OCI-LY3 (cell line): ENCODE results near the gene YLPM1.

Experiments used
- H2AFZ ChIP-seq: fragments of 200-600, 300-600 bp; shearing (Covaris generic); 2 replicates; pipeline ENCODE4 v1.6.0; 2014; ENCODE audit warnings: antibody characterized with exemption, low read depth, low read length
- H3K27ac ChIP-seq: fragments of 200-600, 300-600 bp; sonication (generic); 2 replicates; pipeline ENCODE4 v1.5.1; 2014; ENCODE audit warnings: mild to moderate bottlenecking, low read length, moderate library complexity, mixed read lengths
- H3K27me3 ChIP-seq: fragments of 200-600, 300-600 bp; sonication (generic); 2 replicates; pipeline ENCODE4 v1.6.1; 2014; ENCODE audit warnings: low read depth, low read length, mixed read lengths
- H3K36me3 ChIP-seq: fragments of 200-600, 300-600 bp; sonication (generic); replicated peaks from 2 replicates; pipeline ENCODE3; 2014; ENCODE audit warnings: low read depth, low read length, mixed read lengths
- H3K4me1 ChIP-seq: fragments of 300-600, 200-600 bp; sonication (generic); 2 replicates; pipeline ENCODE4 v1.6.1; 2014; ENCODE audit warnings: low read length, mixed read lengths
- H3K4me2 ChIP-seq: fragments of 200-600, 300-600 bp; sonication (generic); 2 replicates; pipeline ENCODE4 v1.6.1; 2014; ENCODE audit warnings: low read length, mixed read lengths
- H3K4me3 ChIP-seq: fragments of 300-600, 200-600 bp; sonication (generic); 2 replicates; pipeline ENCODE4 v1.5.1; 2014; ENCODE audit warnings: antibody characterized with exemption, mild to moderate bottlenecking, low read length, moderate library complexity
- H3K79me2 ChIP-seq: fragments of 300-600, 200-600 bp; shearing (Covaris generic); 2 replicates; pipeline ENCODE4 v1.6.1; 2014; ENCODE audit warnings: mild to moderate bottlenecking, low read length, mixed read lengths
- H3K9ac ChIP-seq: fragments of 300-600, 200-600 bp; shearing (Covaris generic); 2 replicates; pipeline ENCODE4 v1.6.0; 2014; ENCODE audit warnings: mild to moderate bottlenecking, low read length, moderate library complexity
- H3K9me3 ChIP-seq: fragments of 200-600, 300-600 bp; shearing (Covaris generic); 2 replicates; pipeline ENCODE4 v1.6.1; 2014; ENCODE audit warnings: low read length, mixed read lengths; ENCODE audit not compliant: insufficient read depth
- H4K20me1 ChIP-seq: fragments of 200-600, 300-600 bp; sonication (generic); 2 replicates; pipeline ENCODE4 v1.6.1; 2016; ENCODE audit warnings: low read length, mixed read lengths; ENCODE audit not compliant: insufficient read depth
- CTCF ChIP-seq: fragments of 200-600, 300-600 bp; sonication (generic); IDR thresholded peaks from 2 replicates; pipeline ENCODE4 v1.5.1; 2014; ENCODE audit warnings: antibody characterized with exemption, low read length, low read depth
- EZH2phosphoT487 ChIP-seq: fragments of 200-600 bp; shearing (Covaris generic); IDR thresholded peaks from 2 replicates; pipeline ENCODE4 v1.6.1; 2018; ENCODE audit warnings: antibody characterized with exemption, mixed run types, low read depth

Gene YLPM1

GRCh38 chr14:74739293-74740030 is 23.7 kb upstream of the YLPM1 start:
- Histone ChIP-seq H2AFZ (no peak overlapping the region), H3K27me3 (no peaks in the 10 kb centered on the region), H4K20me1 (no peaks in the 10 kb centered on the region), H3K9ac (no peak overlapping the region), H3K79me2 (no peaks in the 10 kb centered on the region), H3K36me3 (peaks cover 16% of the 10 kb centered on the region), H3K4me3 (no peak overlapping the region), H3K4me1 (no peaks in the 10 kb centered on the region), H3K9me3 (no peaks in the 10 kb centered on the region), H3K4me2 (no peak overlapping the region), H3K27ac (no peak overlapping the region)
- no peak for TF ChIP-seq EZH2phosphoT487
- no peak for TF ChIP-seq CTCF

- no peak overlapping the region for H3K9ac ChIP-seq
- H3K9me3 ChIP-seq = no peaks in the 10 kb centered on the region
- no peak overlapping the region for H3K27ac ChIP-seq
- H3K4me2 ChIP-seq = no peak overlapping the region
- no peaks in the 10 kb centered on the region for H3K79me2 ChIP-seq
- H4K20me1 ChIP-seq = no peaks in the 10 kb centered on the region
- no peaks in the 10 kb centered on the region for H3K27me3 ChIP-seq
- no peak for TF ChIP-seq EZH2phosphoT487
- TF ChIP-seq CTCF = no peak
- H3K4me3 ChIP-seq = no peak overlapping the region
- H3K36me3 ChIP-seq = no peaks in the 10 kb centered on the region
- no peak overlapping the region for H2AFZ ChIP-seq
- no peaks in the 10 kb centered on the region for H3K4me1 ChIP-seq
Measured at GRCh38 chr14:74747237-74747636, 15.9 kb upstream of the YLPM1 start.

- no peaks in the 10 kb centered on the region for H3K27me3 ChIP-seq
Measured at GRCh38 chr14:74754157-74754556, 9.0 kb upstream of the YLPM1 start.

GRCh38 chr14:74754899-74755298 is 8.2 kb upstream of the YLPM1 start:
- Histone ChIP-seq H3K27me3 (no peaks in the 10 kb centered on the region), H3K36me3 (no peaks in the 10 kb centered on the region), H2AFZ (no peak overlapping the region), H3K9ac (no peak overlapping the region), H3K4me2 (no peak overlapping the region), H3K79me2 (no peaks in the 10 kb centered on the region), H4K20me1 (no peaks in the 10 kb centered on the region), H3K27ac (no peak overlapping the region), H3K4me1 (no peaks in the 10 kb centered on the region), H3K4me3 (no peak overlapping the region), H3K9me3 (no peaks in the 10 kb centered on the region)
- no peak for TF ChIP-seq EZH2phosphoT487
- no peak for TF ChIP-seq CTCF

More at GRCh38 chr14:74754157-74754556, 9.0 kb upstream of the YLPM1 start:
- Histone ChIP-seq H3K9me3 (no peaks in the 10 kb centered on the region), H3K79me2 (no peaks in the 10 kb centered on the region), H3K4me2 (no peak overlapping the region), H3K4me1 (no peaks in the 10 kb centered on the region), H3K27ac (no peak overlapping the region), H2AFZ (no peak overlapping the region), H3K4me3 (no peak overlapping the region), H4K20me1 (no peaks in the 10 kb centered on the region), H3K9ac (no peak overlapping the region), H3K36me3 (no peaks in the 10 kb centered on the region)
- no peak for TF ChIP-seq CTCF
